H1 (cell line): ENCODE measurements around the gene LHPP.
A peak's percentile ranks its signal among the peaks of the same experiment; 100 is the strongest.

Experiments used
- EP300 ChIP-seq, 2 experiments: IDR thresholded peaks; 1 replicate in 1 of 2; 2 replicates in 1 of 2; pipeline ENCODE4 v1.6.1; 2011 to 2012; ENCODE audit warnings: low read depth in 2 of 2, low read length in 2 of 2, mild to moderate bottlenecking in 2 of 2, borderline replicate concordance in 1 of 2, inconsistent platforms in 1 of 2, moderate library complexity in 1 of 2
- FOSL1 ChIP-seq: IDR thresholded peaks from 2 replicates; pipeline ENCODE4 v1.6.1; 2011; ENCODE audit warnings: mild to moderate bottlenecking, low read depth, low read length, moderate library complexity; ENCODE audit not compliant: insufficient read depth
- POLR2A ChIP-seq, 2 experiments: IDR thresholded peaks; 1 replicate in 1 of 2; 2 replicates in 1 of 2; pipeline ENCODE4 v1.6.1; 2011; ENCODE audit warnings: low read depth in 2 of 2, low read length in 2 of 2, mild to moderate bottlenecking in 2 of 2; ENCODE audit errors: control extremely low read depth in 1 of 2
- POLR2AphosphoS5 ChIP-seq: IDR thresholded peaks from 2 replicates; pipeline ENCODE4 v1.6.1; 2011; ENCODE audit warnings: low read depth, low read length
- SP1 ChIP-seq: IDR thresholded peaks from 2 replicates; pipeline ENCODE4 v1.6.1; 2011; ENCODE audit warnings: low read depth, low read length
- TAF1 ChIP-seq: IDR thresholded peaks from 2 replicates; pipeline ENCODE4 v1.6.1; 2011; ENCODE audit warnings: mild to moderate bottlenecking, low read depth, low read length
- YY1 ChIP-seq: IDR thresholded peaks from 2 replicates; pipeline ENCODE4 v1.6.1; 2011; ENCODE audit warnings: low read depth, mild to moderate bottlenecking, low read length
- TF ChIP-seq, protein P1 (sequence below), 3 experiments: IDR thresholded peaks; 1 replicate in 2 of 3; 2 replicates in 1 of 3; pipeline versions ENCODE4 v1.5.1 to v1.6.1; 2011; ENCODE audit warnings: low read length in 3 of 3, mild to moderate bottlenecking in 3 of 3, inconsistent platforms in 2 of 3, low read depth in 1 of 3, moderate library complexity in 1 of 3; ENCODE audit not compliant: insufficient read depth in 1 of 3; ENCODE audit errors: control extremely low read depth in 1 of 3

DNA sequence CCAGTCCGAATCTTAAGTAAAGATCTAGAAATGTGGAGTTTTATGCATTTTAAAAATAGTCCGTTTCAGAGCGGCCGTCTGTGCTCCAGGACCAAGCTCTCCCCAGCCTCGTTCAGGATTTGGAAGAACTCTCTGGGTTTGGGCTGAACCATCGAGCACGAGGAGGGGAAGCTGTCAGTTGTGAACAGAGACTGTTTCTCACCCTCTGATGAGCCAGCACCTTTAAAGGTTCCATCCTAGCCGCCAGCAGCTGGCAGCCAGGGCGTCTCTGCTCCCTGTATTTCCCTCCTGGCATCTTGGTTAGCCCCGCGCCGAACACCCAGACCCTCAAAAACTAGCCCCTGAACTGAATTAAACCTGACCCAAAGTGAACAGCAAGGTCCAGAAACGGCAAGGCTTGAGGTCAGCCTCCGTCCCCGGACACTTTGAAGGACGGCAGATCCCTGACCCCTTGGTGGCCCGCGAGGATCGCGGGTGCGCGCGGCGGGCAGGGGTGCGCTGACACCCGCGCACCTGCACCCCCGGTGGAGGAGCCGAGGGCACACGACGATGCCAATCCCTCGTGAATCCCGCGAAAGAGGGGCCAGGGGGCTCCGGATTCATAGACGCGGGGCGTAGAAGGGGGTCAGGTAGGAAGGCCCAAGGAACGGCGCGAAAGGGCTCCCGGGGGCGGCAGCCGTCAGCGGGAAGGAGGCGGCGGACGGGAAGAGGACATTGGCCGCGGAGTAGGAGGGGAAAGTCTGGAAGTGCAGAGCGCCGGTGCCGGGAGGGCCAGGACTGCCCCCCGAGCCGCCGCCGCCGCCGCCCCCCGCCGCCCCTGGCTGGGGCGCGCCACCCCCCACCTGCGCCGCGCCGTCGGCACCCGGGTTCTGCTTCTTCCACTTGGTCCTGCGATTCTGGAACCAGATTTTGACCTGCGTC is 14.5 kb upstream of the LHPP start:
- TF ChIP-seq, protein P1, sequence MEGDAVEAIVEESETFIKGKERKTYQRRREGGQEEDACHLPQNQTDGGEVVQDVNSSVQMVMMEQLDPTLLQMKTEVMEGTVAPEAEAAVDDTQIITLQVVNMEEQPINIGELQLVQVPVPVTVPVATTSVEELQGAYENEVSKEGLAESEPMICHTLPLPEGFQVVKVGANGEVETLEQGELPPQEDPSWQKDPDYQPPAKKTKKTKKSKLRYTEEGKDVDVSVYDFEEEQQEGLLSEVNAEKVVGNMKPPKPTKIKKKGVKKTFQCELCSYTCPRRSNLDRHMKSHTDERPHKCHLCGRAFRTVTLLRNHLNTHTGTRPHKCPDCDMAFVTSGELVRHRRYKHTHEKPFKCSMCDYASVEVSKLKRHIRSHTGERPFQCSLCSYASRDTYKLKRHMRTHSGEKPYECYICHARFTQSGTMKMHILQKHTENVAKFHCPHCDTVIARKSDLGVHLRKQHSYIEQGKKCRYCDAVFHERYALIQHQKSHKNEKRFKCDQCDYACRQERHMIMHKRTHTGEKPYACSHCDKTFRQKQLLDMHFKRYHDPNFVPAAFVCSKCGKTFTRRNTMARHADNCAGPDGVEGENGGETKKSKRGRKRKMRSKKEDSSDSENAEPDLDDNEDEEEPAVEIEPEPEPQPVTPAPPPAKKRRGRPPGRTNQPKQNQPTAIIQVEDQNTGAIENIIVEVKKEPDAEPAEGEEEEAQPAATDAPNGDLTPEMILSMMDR (IDR thresholded peaks at IDR 0.05; ENCODE audit: control extremely low read depth in 1 of 3, insufficient read depth in 1 of 3, low read depth in 1 of 3, low read length in 3 of 3) = no peak
- TF ChIP-seq YY1 (no peak), POLR2A (IDR thresholded peaks at IDR 0.05; ENCODE audit: control extremely low read depth in 1 of 2, low read depth in 2 of 2, low read length in 2 of 2) (no peak), POLR2AphosphoS5 (no peak), SP1 (no peak), TAF1 (no peak), EP300 (IDR thresholded peaks at IDR 0.05; ENCODE audit: borderline replicate concordance in 1 of 2, low read depth in 2 of 2, low read length in 2 of 2) (peak in 1 of 2 experiments; percentile 67; a peak in 1 of 3 replicates), FOSL1 (no peak)
